ENCODE measurements around the gene TMEM108.

The TMEM108 gene

GRCh38 chr3:133238015-133238414, 199.8 kb downstream of the TMEM108 start:
- no peak for DNase-seq

DNA sequence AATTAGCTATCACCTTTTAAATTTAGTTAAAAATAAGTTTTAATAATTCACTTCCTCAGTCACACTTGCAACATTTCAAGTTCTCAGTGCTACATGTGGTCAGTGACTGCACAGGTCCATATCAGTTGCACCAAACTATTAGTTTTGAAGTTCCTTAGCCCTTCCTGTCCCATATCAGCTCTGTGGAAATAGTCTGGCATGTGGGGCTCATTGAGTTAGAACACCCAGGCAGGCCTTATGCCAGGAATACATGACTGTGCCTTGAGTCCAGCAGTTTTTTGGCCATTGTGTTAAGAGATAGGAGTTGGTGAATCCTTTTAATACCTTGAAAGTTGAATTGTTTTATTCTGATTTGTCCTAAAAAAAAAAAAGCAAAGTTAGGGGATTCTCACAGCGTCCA, 207.9 kb downstream of the TMEM108 start:
- DNase-seq = no peak

GRCh38 chr3:133246773-133247172, 208.6 kb downstream of the TMEM108 start:
- DNase-seq = no peak

- no peak for DNase-seq
These were observed 210.2 kb downstream of the TMEM108 start for GRCh38 chr3:133248389-133248788.

DNA sequence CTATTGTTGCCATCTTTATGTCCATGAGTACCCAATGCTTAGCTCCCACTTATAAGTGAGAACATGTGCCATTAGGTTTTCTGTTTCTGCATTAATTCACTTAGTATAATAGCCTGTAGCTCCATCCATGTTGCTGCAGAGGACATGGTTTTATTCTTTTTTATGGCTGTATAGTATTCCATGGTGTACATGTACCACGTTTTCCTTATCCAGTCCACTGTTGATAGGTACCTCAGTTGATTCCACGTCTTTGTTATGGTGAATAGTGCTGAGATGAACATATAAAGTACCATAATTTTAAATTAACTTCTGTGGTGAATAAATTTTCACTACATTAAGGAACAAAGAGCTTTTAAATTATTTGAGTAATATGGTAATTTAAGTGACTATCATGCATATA, 211.3 kb downstream of the TMEM108 start:
- DNase-seq = no peak

GRCh38 chr3:133254151-133254550, 216.0 kb downstream of the TMEM108 start:
- DNase-seq = no peak

DNA sequence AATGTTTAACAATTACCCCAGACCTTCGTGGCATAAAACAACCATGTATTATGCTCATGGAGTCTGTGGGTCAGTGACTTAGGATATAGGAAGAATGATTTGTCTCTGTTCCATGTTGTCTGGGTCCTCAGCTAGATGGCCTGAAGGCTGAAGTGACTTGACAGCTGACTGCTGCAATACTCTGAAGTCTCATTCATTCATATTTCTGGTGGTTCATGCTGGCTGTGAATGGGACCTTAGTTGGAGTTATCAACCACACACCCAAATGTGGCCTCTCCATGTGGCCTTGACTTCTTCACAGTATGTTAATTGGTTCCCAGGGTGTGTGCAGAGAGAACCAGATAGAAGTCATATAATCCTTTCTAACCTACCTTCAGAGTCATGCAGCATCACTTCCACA, 216.5 kb downstream of the TMEM108 start:
- no peak for DNase-seq

DNA sequence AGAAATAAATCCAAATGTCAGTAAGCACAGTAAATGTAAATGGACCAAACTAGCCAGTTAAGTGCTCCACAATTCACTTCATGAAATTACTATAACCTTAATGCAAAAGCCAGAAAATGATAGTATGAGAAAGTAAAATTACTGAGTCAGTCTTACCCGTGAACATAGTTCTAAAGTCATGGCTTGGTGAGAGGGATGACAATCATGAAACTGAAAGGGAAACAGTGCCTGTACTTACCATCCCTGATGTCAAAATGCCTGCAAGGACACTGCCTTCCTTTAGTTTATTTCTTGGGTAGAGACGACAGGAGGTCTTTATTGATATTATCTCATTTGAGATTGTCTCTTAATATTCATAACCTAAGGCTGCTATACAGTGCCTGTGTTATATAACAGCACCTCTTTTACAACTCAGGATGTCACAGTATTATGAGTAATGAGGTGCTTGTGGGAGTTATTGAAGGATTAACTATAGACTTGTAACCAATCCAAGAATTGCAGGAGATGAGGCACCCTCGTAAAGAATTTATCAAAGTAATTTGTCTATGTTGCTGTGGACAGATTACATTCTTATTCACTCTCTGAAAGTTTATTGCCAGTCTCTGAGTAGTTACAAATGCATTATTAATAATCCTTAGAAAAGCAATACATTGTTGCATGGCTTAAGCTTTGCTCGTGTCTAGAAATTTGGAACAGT, 218.7 kb downstream of the TMEM108 start:
- DNase-seq = no peak

- no peak for DNase-seq
These were observed 220.2 kb downstream of the TMEM108 start for GRCh38 chr3:133258358-133258757.

GRCh38 chr3:133259767-133260166, 221.6 kb downstream of the TMEM108 start:
- no peak for DNase-seq

- no peak for DNase-seq
These were observed 224.1 kb downstream of the TMEM108 start for GRCh38 chr3:133262333-133262732.

DNA sequence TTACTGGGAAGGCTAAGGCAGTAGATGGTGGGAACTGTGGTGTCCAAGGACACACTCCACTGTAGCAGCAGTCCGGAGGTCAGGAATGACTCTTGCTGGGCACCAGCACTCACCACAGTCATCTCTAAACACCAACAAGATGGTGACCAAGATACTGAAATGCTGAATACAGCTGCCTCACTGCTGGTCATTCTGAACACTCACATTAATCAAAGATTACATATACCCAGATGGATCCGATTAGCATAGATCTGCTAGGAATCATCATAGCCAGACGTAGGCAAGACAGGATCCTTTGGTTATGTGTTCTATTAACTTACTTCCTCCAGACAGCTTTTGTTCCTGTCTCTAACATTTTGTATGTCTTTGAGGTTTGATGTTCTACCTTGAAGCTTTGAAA, 226.7 kb downstream of the TMEM108 start:
- no peak for DNase-seq

GRCh38 chr3:133268726-133269134, 230.5 kb downstream of the TMEM108 start:
- DNase-seq = no peak

DNA sequence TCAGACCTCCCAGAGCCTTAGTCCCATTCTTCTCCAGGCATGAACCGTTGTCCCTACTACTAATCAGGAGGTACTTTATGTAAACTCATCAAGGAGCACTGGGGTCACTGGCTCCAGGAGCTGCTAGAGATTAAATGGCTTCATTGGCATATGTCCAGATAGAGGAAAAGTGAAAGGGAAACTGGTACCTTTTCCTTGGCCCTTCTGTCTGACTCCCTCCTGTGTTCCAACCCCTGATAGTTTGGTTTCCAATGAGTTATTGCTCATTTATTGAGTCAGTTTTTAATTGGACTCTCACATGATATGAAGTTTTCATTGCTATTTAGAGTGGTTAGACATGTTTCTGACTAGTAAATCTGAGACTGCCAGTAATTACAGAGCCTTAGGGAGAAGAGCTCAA, 231.2 kb downstream of the TMEM108 start:
- peak; percentile 23 for DNase-seq

GRCh38 chr3:133270631-133271030, 232.4 kb downstream of the TMEM108 start:
- no peak for DNase-seq

- DNase-seq = no peak
These were observed 232.9 kb downstream of the TMEM108 start for GRCh38 chr3:133271042-133271441.

DNA sequence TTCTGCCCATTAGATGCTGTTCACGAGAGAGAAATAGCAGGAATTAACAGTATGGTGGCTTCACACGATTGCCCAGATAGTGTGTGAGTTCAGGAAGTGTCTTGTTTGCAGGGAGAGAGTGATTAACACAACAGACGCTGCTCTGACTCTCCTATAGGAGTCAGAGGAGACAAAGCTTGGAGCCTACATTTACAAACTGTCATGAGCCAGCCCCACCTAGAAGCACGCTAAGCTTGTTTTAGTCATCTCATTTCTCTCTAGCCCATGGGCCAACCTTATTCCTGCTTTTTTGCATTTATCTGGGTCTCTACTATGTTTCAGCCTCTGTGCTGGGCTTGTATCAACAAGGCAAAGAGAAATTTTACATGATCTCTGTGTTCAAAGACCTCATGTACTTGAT, 233.3 kb downstream of the TMEM108 start:
- no peak for DNase-seq

DNA sequence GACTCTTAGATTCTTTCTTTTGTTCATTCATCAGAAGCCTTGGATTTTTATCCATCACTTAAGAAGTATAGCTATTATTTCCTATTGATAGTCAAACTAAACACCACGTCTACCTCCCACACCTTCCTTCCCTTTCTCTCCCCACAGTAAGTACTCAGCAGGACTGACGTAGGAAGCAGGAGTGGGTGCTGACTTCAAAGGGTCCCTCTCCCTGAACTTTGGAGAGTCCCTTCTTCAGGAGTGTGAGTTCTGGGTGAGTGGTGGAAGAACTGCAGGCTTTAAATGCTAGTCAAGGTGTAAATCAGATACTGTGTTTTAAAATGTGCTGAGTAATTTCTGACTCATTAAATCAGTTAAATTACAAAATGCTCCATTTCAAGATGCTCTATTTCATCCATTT, 235.2 kb downstream of the TMEM108 start:
- DNase-seq = no peak

DNA sequence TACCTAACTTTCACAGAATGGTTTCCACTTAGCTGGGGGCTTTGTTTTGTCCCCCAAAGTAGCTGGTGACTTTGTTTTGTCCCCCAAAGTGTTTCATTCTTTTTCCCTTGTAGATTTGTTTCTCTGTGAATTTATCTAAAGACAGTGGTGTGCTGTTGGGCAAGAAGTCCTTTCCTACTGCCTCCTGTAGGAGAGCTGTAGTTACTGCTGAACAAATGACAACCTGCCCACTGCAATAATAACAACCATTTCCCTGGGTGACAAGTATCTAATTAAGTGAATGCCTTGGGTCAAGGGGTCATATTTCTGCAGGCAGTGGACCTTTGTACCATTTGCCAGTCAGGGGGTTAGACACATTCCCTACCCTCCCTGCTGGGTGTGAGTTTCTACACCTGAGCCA, 236.3 kb downstream of the TMEM108 start:
- no peak for DNase-seq

GRCh38 chr3:133276594-133276993, 238.4 kb downstream of the TMEM108 start:
- DNase-seq = no peak

DNA sequence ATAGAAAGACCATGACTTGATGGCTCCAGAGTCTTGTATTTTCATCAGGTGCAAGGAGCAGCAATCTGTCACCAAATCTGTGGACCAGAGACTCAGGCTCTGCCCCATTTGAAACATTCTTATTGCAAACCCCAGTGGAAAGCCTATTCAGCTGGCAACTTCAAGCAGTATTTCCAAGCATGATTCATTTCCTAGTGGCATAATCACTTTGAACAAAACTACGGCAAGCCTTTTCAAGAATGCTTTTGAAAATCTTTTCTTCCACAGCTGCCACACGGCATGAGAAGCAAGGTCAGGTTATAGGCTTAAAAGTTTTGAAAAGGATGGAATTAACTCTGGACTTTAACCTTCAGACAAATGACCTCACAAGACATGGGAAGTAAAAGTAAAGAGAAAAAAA, 239.6 kb downstream of the TMEM108 start:
- no peak for DNase-seq

DNA sequence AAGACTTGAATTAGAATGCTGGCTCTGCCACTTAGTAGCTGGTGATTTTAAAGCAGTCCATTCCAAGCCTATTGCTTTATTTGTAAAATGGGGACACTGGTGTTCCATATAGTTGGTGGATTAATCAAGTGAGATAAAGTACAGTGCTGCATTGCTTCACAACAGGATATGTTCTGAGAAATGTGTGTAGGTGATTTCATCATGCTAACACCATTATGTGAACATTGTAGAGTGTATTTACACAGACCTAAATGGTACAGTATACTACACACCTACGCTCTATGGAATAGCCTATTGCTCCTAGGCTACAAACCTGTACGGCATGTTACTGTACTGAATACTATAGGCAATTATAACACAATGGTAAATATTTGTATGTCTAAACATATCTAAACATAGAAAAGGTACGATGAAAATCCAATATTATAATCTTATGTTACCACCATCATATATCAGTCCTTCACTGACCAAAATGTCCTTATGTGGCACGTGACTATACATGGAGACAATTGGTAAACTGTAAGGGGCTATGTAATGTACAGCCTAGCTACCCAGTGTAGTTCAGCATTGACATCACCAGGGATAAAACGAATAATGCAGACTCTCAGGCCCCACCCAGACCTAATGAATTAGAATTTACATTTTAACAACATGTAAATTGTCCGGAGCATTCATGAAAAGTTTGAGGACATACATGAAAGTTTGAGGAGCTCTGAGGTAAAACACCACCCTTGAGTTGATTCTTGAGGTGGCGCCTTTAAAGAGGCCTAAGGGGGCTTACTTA, 240.3 kb downstream of the TMEM108 start:
- DNase-seq = no peak

DNA sequence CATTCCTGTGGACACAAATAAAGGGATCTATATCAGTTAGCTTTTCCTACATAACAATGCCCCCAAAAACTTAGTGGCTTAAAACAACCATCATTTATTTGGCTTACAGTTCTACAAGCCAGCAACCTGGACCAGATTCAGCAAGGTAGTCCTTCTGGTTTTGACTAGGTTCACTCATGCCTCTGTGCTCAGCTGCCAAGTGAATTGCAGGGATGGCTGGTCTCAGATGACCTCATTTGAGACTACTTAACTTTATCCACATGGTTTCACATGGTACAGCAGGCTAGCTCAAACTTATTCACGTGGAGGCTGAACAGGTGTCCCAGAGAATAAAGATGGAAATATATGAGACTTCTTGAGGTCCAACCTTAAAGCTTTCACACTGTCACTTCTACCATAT, 242.4 kb downstream of the TMEM108 start:
- DNase-seq = no peak

GRCh38 chr3:133282236-133282635, 244.0 kb downstream of the TMEM108 start:
- DNase-seq = no peak
